Natural killer cell (primary cell): Measurements from ENCODE around the gene TTC39B. TPM values are rescaled to one million over a fixed set of nuclear protein-coding genes. Genes with fewer than 3 reads are reported as not detected.

Experiments used
- ATAC-seq, 3 donors: fragments of 150-1000 bp in 2 of 3; fragments of 200-7000 bp in 1 of 3; cut with Tn5 transposase; 1 replicate in 1 of 3; 2 replicates in 2 of 3; pipeline ENCODE4 v1.10.0; 2021; ENCODE audit warnings: mild to moderate bottlenecking in 2 of 3, moderate library complexity in 2 of 3
- DNase-seq, 2 donors: peaks; one replicate each; pipeline versions ENCODE4 v3.0.0 to v3.0.0-alpha.2; 2013 to 2021; ENCODE audit warnings: mixed read lengths in 1 of 2
- H3K27ac ChIP-seq: one replicate; pipeline ENCODE4 v1.5.1; 2013; ENCODE audit warnings: mild to moderate bottlenecking, low read length
- H3K27me3 ChIP-seq: one replicate; pipeline ENCODE4 v1.6.1; 2013; ENCODE audit warnings: low read length; ENCODE audit not compliant: control insufficient read depth, insufficient read depth
- H3K36me3 ChIP-seq: one replicate; pipeline ENCODE4 v1.6.1; 2013; ENCODE audit warnings: low read length; ENCODE audit not compliant: control insufficient read depth, insufficient read depth
- H3K4me1 ChIP-seq: one replicate; pipeline ENCODE4 v1.6.1; 2013; ENCODE audit warnings: low read length; ENCODE audit not compliant: control insufficient read depth, insufficient read depth
- H3K4me3 ChIP-seq: one replicate; pipeline ENCODE4 v1.5.1; 2013; ENCODE audit warnings: low read length
- H3K9me3 ChIP-seq: one replicate; pipeline ENCODE4 v1.6.1; 2013; ENCODE audit warnings: low read length; ENCODE audit not compliant: control insufficient read depth, insufficient read depth
- H3K27ac Mint-ChIP-seq, 2 donors: one replicate each; pipeline ENCODE4 v1.8.0; 2022; ENCODE audit warnings: mild to moderate bottlenecking in 2 of 2, mixed read lengths in 2 of 2, moderate library complexity in 1 of 2
- H3K27me3 Mint-ChIP-seq, 2 donors: one replicate each; pipeline ENCODE4 v1.8.0; 2022; ENCODE audit warnings: low read depth in 2 of 2, mixed read lengths in 2 of 2
- H3K36me3 Mint-ChIP-seq: one replicate; pipeline ENCODE4 v1.8.0; 2022; ENCODE audit warnings: mixed read lengths
- H3K4me1 Mint-ChIP-seq, 2 donors: one replicate each; pipeline ENCODE4 v1.8.0; 2022; ENCODE audit warnings: mixed read lengths in 2 of 2
- H3K4me3 Mint-ChIP-seq: one replicate; pipeline ENCODE4 v1.8.0; 2022; ENCODE audit warnings: mild to moderate bottlenecking, moderate library complexity, mixed read lengths
- H3K9me3 Mint-ChIP-seq, 2 donors: one replicate each; pipeline ENCODE4 v1.8.0; 2022; ENCODE audit warnings: mixed read lengths in 2 of 2
- CTCF ChIP-seq: fragments of 200-600 bp; IDR thresholded peaks from one replicate; pipeline ENCODE4 v1.8.0; 2022; ENCODE audit warnings: antibody characterized with exemption
- WGBS: methylation state at CpG from one replicate; pipeline ENCODE4 v1.1.7; 2013; ENCODE audit warnings: missing lambda C conversion rate; ENCODE audit not compliant: insufficient coverage; 5-methylcytosine and 5-hydroxymethylcytosine counted together
- intact Hi-C: fragments of 100-400 bp; cut with micrococcal nuclease; formaldehyde crosslinking; loops from one replicate; pipeline ENCODE4 v1.14.2; 2022
- total RNA-seq, 4 donors: library from RNA; stranded (reverse); fragments of 120-200 nt in 1 of 4; gene quantifications; one replicate each; pipeline versions ENCODE4 v1.2.3 to v1.2.4, GENCODE V29; 2013 to 2022

The TTC39B gene
- total RNA-seq, 3 donors from 2014 or later (not counting 1 experiment from before 2014, with no cell fraction given), result 51.2 to 65.1 (median 54.2) TPM

GRCh38 chr9:15304632-15305031 is 2.4 kb downstream of the TTC39B start:
- H3K36me3 ChIP-seq, result no peaks in the 10 kb centered on the region
- H3K4me1 ChIP-seq, result peaks cover 30% of the 10 kb centered on the region
- no peaks in the 10 kb centered on the region for H3K36me3 Mint-ChIP-seq
- H3K27me3 ChIP-seq, result no peaks in the 10 kb centered on the region
- no peak overlapping the region for H3K4me3 ChIP-seq
- DNase-seq (no peak), ATAC-seq (no peak)
- 69% methylated on average over 1 of the region's 1 CpG for WGBS
- TF ChIP-seq CTCF, result no peak
- no peaks in the 10 kb centered on the region for H3K27me3 Mint-ChIP-seq
- intact Hi-C loops, result no loop called here
- H3K4me3 Mint-ChIP-seq, result peak overlapping the region; percentile 97
- H3K9me3 ChIP-seq, result no peaks in the 10 kb centered on the region
- peaks cover 54 to 59% of the 10 kb centered on the region in 2 donors for H3K4me1 Mint-ChIP-seq
- H3K27ac Mint-ChIP-seq, result peak overlapping the region; percentile 85 to 95
- H3K9me3 Mint-ChIP-seq, result no peaks in the 10 kb centered on the region
- H3K27ac ChIP-seq, result no peak overlapping the region

GRCh38 chr9:15300218-15300617 is 6.8 kb downstream of the TTC39B start:
- DNase-seq, result no peak
- H3K36me3 Mint-ChIP-seq, result no peaks in the 10 kb centered on the region
- Histone ChIP-seq H3K27me3 (no peaks in the 10 kb centered on the region), H3K27ac (peak overlapping the region; percentile 94), H3K9me3 (no peaks in the 10 kb centered on the region), H3K4me1 (peaks cover 57% of the 10 kb centered on the region), H3K36me3 (no peaks in the 10 kb centered on the region), H3K4me3 (no peak overlapping the region)
- no peaks in the 10 kb centered on the region for H3K27me3 Mint-ChIP-seq
- H3K9me3 Mint-ChIP-seq, result no peaks in the 10 kb centered on the region
- H3K4me3 Mint-ChIP-seq, result peak overlapping the region; percentile 85
- no peak for TF ChIP-seq CTCF
- no peak for ATAC-seq
- intact Hi-C loops, result no loop called here
- WGBS, result 30% methylated on average over 1 of the region's 1 CpG
- H3K27ac Mint-ChIP-seq, result peak overlapping the region; percentile 98 to 100
- H3K4me1 Mint-ChIP-seq, result peaks cover 72% of the 10 kb centered on the region in 2 donors

GRCh38 chr9:15299374-15299939 is 7.6 kb downstream of the TTC39B start:
- peak overlapping the region; percentile 85 for H3K4me3 Mint-ChIP-seq
- ATAC-seq, result peak; percentile 71 to 90 (median 85)
- 7% methylated on average over 3 of the region's 6 CpGs for WGBS
- H3K27ac ChIP-seq, result peak overlapping the region; percentile 94
- H3K4me3 ChIP-seq, result peak overlapping the region; percentile 19
- no peak for TF ChIP-seq CTCF
- peak overlapping the region; percentile 98 to 100 for H3K27ac Mint-ChIP-seq
- peak; percentile 43 to 80 for DNase-seq
- no peaks in the 10 kb centered on the region for H3K36me3 Mint-ChIP-seq
- intact Hi-C loops, result no loop called here
- H3K4me1 ChIP-seq, result peaks cover 64% of the 10 kb centered on the region
- H3K27me3 ChIP-seq, result no peaks in the 10 kb centered on the region
- no peaks in the 10 kb centered on the region for H3K9me3 Mint-ChIP-seq
- no peaks in the 10 kb centered on the region for H3K27me3 Mint-ChIP-seq
- H3K4me1 Mint-ChIP-seq, result peaks cover 72% of the 10 kb centered on the region in 2 donors
- no peaks in the 10 kb centered on the region for H3K36me3 ChIP-seq
- no peaks in the 10 kb centered on the region for H3K9me3 ChIP-seq

GRCh38 chr9:15298362-15298761 is 8.7 kb downstream of the TTC39B start:
- Histone ChIP-seq H3K4me3 (no peak overlapping the region), H3K36me3 (no peaks in the 10 kb centered on the region), H3K9me3 (no peaks in the 10 kb centered on the region), H3K27ac (peak overlapping the region; percentile 94), H3K27me3 (no peaks in the 10 kb centered on the region), H3K4me1 (peaks cover 75% of the 10 kb centered on the region)
- intact Hi-C loops, result no loop called here
- WGBS, result 69% methylated on average over 3 of the region's 3 CpGs
- ATAC-seq, result no peak
- peak in 1 of 2 donors; percentile 27 for DNase-seq
- no peak for TF ChIP-seq CTCF
- peaks cover 78 to 79% of the 10 kb centered on the region in 2 donors for H3K4me1 Mint-ChIP-seq
- H3K27ac Mint-ChIP-seq, result peak overlapping the region; percentile 98 to 100
- H3K36me3 Mint-ChIP-seq, result no peaks in the 10 kb centered on the region
- H3K9me3 Mint-ChIP-seq, result no peaks in the 10 kb centered on the region
- H3K4me3 Mint-ChIP-seq, result peak overlapping the region; percentile 85
- no peaks in the 10 kb centered on the region for H3K27me3 Mint-ChIP-seq
